Right lobe of liver (tissue), 6 donors: ENCODE results near the gene TUBGCP2. TPM values are rescaled to one million over a fixed set of nuclear protein-coding genes. Genes with fewer than 3 reads are reported as not detected.

Experiments used
- ATAC-seq, 4 donors: fragments of 200-7000 bp; cut with Tn5 transposase; one replicate each; pipeline ENCODE4 v1.9.1; 2020; ENCODE audit warnings: mild to moderate bottlenecking in 4 of 4, moderate library complexity in 4 of 4
- DNase-seq, 3 donors: peaks; one replicate each; pipeline ENCODE4 v3.0.0-alpha.2; 2020
- H3K27ac ChIP-seq, 3 donors: fragments of 200-600 bp; one replicate each; pipeline ENCODE4 v1.8.0; 2022
- H3K27me3 ChIP-seq, 2 donors: fragments of 200-600 bp; one replicate each; pipeline ENCODE4 v1.8.0; 2022
- H3K36me3 ChIP-seq, 4 donors: fragments of 200-600 bp; sonication (generic) in 1 of 4; one replicate each; pipeline versions ENCODE4 v1.5.1 to v1.8.0; 2017 to 2022; ENCODE audit warnings: control low read depth in 1 of 4
- H3K4me1 ChIP-seq, 4 donors: fragments of 200-600 bp; sonication (generic) in 1 of 4; one replicate each; pipeline versions ENCODE4 v1.5.1 to v1.8.0; 2017 to 2022; ENCODE audit warnings: control low read depth in 1 of 4
- H3K4me3 ChIP-seq, 3 donors: fragments of 200-600 bp; one replicate each; pipeline ENCODE4 v1.8.0; 2022
- H3K9me3 ChIP-seq, 4 donors: fragments of 200-600 bp; sonication (generic) in 1 of 4; one replicate each; pipeline versions ENCODE4 v1.5.1 to v1.8.0; 2017 to 2022; ENCODE audit warnings: control low read depth in 1 of 4
- CTCF ChIP-seq, 4 donors: fragments of 200-600 bp in 3 of 4; fragments of 450-650 bp in 1 of 4; IDR thresholded peaks; one replicate each; pipeline versions ENCODE4 v1.5.1 to v1.8.0; 2016 to 2022; ENCODE audit warnings: antibody characterized with exemption in 4 of 4, mild to moderate bottlenecking in 2 of 4
- POLR2A ChIP-seq: fragments of 450-650 bp; IDR thresholded peaks from one replicate; pipeline ENCODE4 v1.6.1; 2017; ENCODE audit warnings: antibody characterized with exemption, mild to moderate bottlenecking
- WGBS: methylation state at CpG from one replicate; pipeline ENCODE4 v1.1.6; 2018; ENCODE audit warnings: low coverage, low lambda C conversion rate; ENCODE audit not compliant: insufficient coverage; ENCODE audit errors: missing lambda C conversion rate; 5-methylcytosine and 5-hydroxymethylcytosine counted together
- intact Hi-C, 2 donors: fragments of 100-400 bp; cut with DNase I; formaldehyde crosslinking; loops; one replicate each; pipeline versions ENCODE4 v1.11.2 to v1.14.1; 2022
- total RNA-seq, 6 experiments: library from RNA; depleted of rRNA in 2 of 6; stranded (reverse); fragments of >200 nt in 2 of 6; fragmentation: NEBNext Ultra II Directional in 3 of 6; extraction: Animal tissue kit (Norgen Biotek cat#: 25700) in 3 of 6; gene quantifications; one replicate each; pipeline versions ENCODE4 v1.1.0 to v1.2.4, GENCODE V29; 2016 to 2023
- donor health status: DM: no; HTN: yes; CAD: no.
- donor health status: DM: no; HTN: no; CAD: no.
- donor health status: DM: no; HTN: no; CAD: no.
- donor health status: DM: no; HTN: yes; CAD: no.
- donor health status: DM: no; HTN: yes; CAD: no.

TUBGCP2 gene
- total RNA-seq, 6 experiments from 2014 or later: 19.6 to 30.0 (median 25.6) TPM

DNA sequence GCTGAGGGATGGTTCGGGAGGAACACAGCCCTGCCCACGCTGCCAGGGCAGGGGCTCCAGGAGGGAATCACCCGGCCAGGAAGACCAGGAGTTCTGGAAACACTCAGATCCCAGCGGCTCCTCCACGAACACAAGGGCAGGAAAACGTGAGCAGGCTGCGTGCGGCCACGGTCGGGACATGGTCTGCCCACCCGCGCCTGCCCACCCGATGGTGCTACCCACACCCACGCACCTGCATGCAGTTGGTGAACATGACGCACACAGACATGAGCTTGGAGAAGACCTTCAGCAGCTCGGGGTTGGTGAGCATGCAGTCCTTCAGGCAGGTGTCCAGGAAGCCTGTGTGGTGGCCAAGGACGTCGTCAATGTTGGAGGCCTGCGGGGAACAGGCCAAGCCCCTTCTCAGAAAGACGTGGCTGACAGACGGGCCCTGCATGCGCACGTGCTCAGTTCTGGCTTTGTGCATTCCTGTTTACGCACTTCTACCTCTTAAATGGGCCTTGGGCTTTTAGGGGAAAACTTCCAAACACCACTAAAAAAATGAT, 25.8 kb downstream of the TUBGCP2 start:
- ATAC-seq (no peak), DNase-seq (no peak)
- Histone ChIP-seq H3K36me3 (peaks cover 0 to 68% (median 31%) of the 10 kb centered on the region in 4 donors), H3K27ac (no peak overlapping the region), H3K4me1 (peaks cover 0 to 15% (median 5%) of the 10 kb centered on the region in 4 donors), H3K27me3 (no peaks in the 10 kb centered on the region), H3K4me3 (no peak overlapping the region), H3K9me3 (no peaks in the 10 kb centered on the region)
- intact Hi-C loops: no loop called here
- 87% methylated on average over 10 of the region's 24 CpGs for WGBS
- TF ChIP-seq CTCF (IDR thresholded peaks at IDR 0.05) (no peak), POLR2A (no peak)

- H3K4me1 ChIP-seq: peaks cover 0 to 23% (median 8%) of the 10 kb centered on the region in 4 donors
- 89% methylated on average over 5 of the region's 38 CpGs for WGBS
- no peak overlapping the region for H3K4me3 ChIP-seq
- H3K27ac ChIP-seq: no peak overlapping the region
- intact Hi-C loops: no loop called here
- no peaks in the 10 kb centered on the region for H3K27me3 ChIP-seq
- DNase-seq (peak in 1 of 3 donors; percentile 57), ATAC-seq (no peak)
- TF ChIP-seq POLR2A (no peak), CTCF (IDR thresholded peaks at IDR 0.05) (no peak)
- H3K9me3 ChIP-seq: no peaks in the 10 kb centered on the region
- H3K36me3 ChIP-seq: peaks cover 0 to 60% (median 31%) of the 10 kb centered on the region in 4 donors
Measured at GRCh38 chr10:133281628-133282372, 26.9 kb downstream of the TUBGCP2 start.

- H3K4me1 ChIP-seq: peaks cover 0 to 23% (median 8%) of the 10 kb centered on the region in 4 donors
- no peak overlapping the region for H3K27ac ChIP-seq
- H3K36me3 ChIP-seq: peaks cover 0 to 53% (median 30%) of the 10 kb centered on the region in 4 donors
- TF ChIP-seq POLR2A (no peak), CTCF (IDR thresholded peaks at IDR 0.05) (no peak)
- 100% methylated on average over 2 of the region's 15 CpGs for WGBS
- no peak for DNase-seq
- intact Hi-C loops: no loop called here
- ATAC-seq: no peak
- H3K9me3 ChIP-seq: no peaks in the 10 kb centered on the region
- H3K4me3 ChIP-seq: no peak overlapping the region
- no peaks in the 10 kb centered on the region for H3K27me3 ChIP-seq
Measured at GRCh38 chr10:133281084-133281483, 27.6 kb downstream of the TUBGCP2 start.

- TF ChIP-seq POLR2A: no peak
- no peak for ATAC-seq
- peaks cover 0 to 50% (median 26%) of the 10 kb centered on the region in 4 donors for H3K36me3 ChIP-seq
- H3K27me3 ChIP-seq: no peaks in the 10 kb centered on the region
- no peak overlapping the region for H3K4me3 ChIP-seq
- peaks cover 0 to 23% (median 8%) of the 10 kb centered on the region in 4 donors for H3K4me1 ChIP-seq
- H3K9me3 ChIP-seq: no peaks in the 10 kb centered on the region
- intact Hi-C loops: no loop called here
- H3K27ac ChIP-seq: no peak overlapping the region
- DNase-seq: peak in 1 of 3 donors; percentile 52
- 94% methylated on average over 8 of the region's 10 CpGs for WGBS
Measured at GRCh38 chr10:133280391-133281059, 28.1 kb downstream of the TUBGCP2 start.
